ENCODE measurements around the gene HSD3B7. TPM values are rescaled to one million over a fixed set of nuclear protein-coding genes. Genes with fewer than 3 reads are reported as not detected.
"Not testable (repeated sequence)": the region's sequence is repeated elsewhere in the genome, so short reads cannot be mapped to it uniquely, and the experiment has no call there.

HSD3B7 gene
- total RNA-seq, 1 donor, result 0.73 TPM

GRCh38 chr16:31009894-31010584, 25.0 kb downstream of the HSD3B7 start:
- Histone ChIP-seq H3K9me3 (ENCODE audit: low read depth, low read length) (no peaks in the 10 kb centered on the region), H3K4me3 (ENCODE audit: low read length) (no peak overlapping the region)

GRCh38 chr16:31010585-31011325, 25.7 kb downstream of the HSD3B7 start, which contains the start of gene STX1B:
TSS of gene STX1B (minus strand) at chr16:31010638. CDS start at chr16:31010396, 242 bp downstream.
- Histone ChIP-seq H3K9me3 (ENCODE audit: low read depth, low read length) (no peaks in the 10 kb centered on the region), H3K4me3 (ENCODE audit: low read length) (no peak within 1 kb of the TSS), H3K4me1 (ENCODE audit: insufficient read depth, low read length) (peaks cover 4% of the 10 kb centered on the region), H3K27me3 (ENCODE audit: insufficient read depth, low read length) (peaks cover 13% of the 10 kb centered on the region)

More at GRCh38 chr16:31009894-31010584, 25.0 kb downstream of the HSD3B7 start:
- H3K27me3 ChIP-seq (ENCODE audit: insufficient read depth, low read length), result peaks cover 13% of the 10 kb centered on the region
- peaks cover 4% of the 10 kb centered on the region for H3K4me1 ChIP-seq (ENCODE audit: insufficient read depth, low read length)

GRCh38 chr16:31011815-31012214, 26.8 kb downstream of the HSD3B7 start:
- H3K4me1 ChIP-seq (ENCODE audit: insufficient read depth, low read length); H3K9me3 ChIP-seq (ENCODE audit: low read depth, low read length); H3K4me3 ChIP-seq (ENCODE audit: low read length): not testable (repeated sequence)
- peaks cover 13% of the 10 kb centered on the region for H3K27me3 ChIP-seq (ENCODE audit: insufficient read depth, low read length)

GRCh38 chr16:31013292-31013691, 28.3 kb downstream of the HSD3B7 start:
- peaks cover 13% of the 10 kb centered on the region for H3K27me3 ChIP-seq (ENCODE audit: insufficient read depth, low read length)
- not testable (repeated sequence) for H3K4me3 ChIP-seq (ENCODE audit: low read length); H3K4me1 ChIP-seq (ENCODE audit: insufficient read depth, low read length); H3K9me3 ChIP-seq (ENCODE audit: low read depth, low read length)

GRCh38 chr16:31016018-31016417, 31.0 kb downstream of the HSD3B7 start:
- Histone ChIP-seq H3K9me3 (ENCODE audit: low read depth, low read length) (no peaks in the 10 kb centered on the region), H3K27me3 (ENCODE audit: insufficient read depth, low read length) (peaks cover 7% of the 10 kb centered on the region), H3K4me3 (ENCODE audit: low read length) (no peak overlapping the region), H3K4me1 (ENCODE audit: insufficient read depth, low read length) (peaks cover 1% of the 10 kb centered on the region)

- not testable (repeated sequence) for H3K4me1 ChIP-seq (ENCODE audit: insufficient read depth, low read length); H3K9me3 ChIP-seq (ENCODE audit: low read depth, low read length); H3K27me3 ChIP-seq (ENCODE audit: insufficient read depth, low read length); H3K4me3 ChIP-seq (ENCODE audit: low read length)
Observed at GRCh38 chr16:31017756-31018155, 32.7 kb downstream of the HSD3B7 start.

GRCh38 chr16:31020536-31020935, 35.5 kb downstream of the HSD3B7 start:
- H3K27me3 ChIP-seq (ENCODE audit: insufficient read depth, low read length), result no peaks in the 10 kb centered on the region

GRCh38 chr16:31022544-31023251, 37.7 kb downstream of the HSD3B7 start:
- H3K27me3 ChIP-seq (ENCODE audit: insufficient read depth, low read length), result no peaks in the 10 kb centered on the region
- no peaks in the 10 kb centered on the region for H3K9me3 ChIP-seq (ENCODE audit: low read depth, low read length)
- no peak overlapping the region for H3K4me3 ChIP-seq (ENCODE audit: low read length)
- H3K4me1 ChIP-seq (ENCODE audit: insufficient read depth, low read length), result no peaks in the 10 kb centered on the region

More at GRCh38 chr16:31020536-31020935, 35.5 kb downstream of the HSD3B7 start:
- Histone ChIP-seq H3K4me3 (ENCODE audit: low read length) (no peak overlapping the region), H3K4me1 (ENCODE audit: insufficient read depth, low read length) (no peaks in the 10 kb centered on the region), H3K9me3 (ENCODE audit: low read depth, low read length) (no peaks in the 10 kb centered on the region)

- H3K4me1 ChIP-seq (ENCODE audit: insufficient read depth, low read length), result no peaks in the 10 kb centered on the region
- no peak overlapping the region for H3K4me3 ChIP-seq (ENCODE audit: low read length)
- no peaks in the 10 kb centered on the region for H3K27me3 ChIP-seq (ENCODE audit: insufficient read depth, low read length)
- no peaks in the 10 kb centered on the region for H3K9me3 ChIP-seq (ENCODE audit: low read depth, low read length)
Observed at GRCh38 chr16:31023252-31023602, 38.2 kb downstream of the HSD3B7 start.

- no peaks in the 10 kb centered on the region for H3K4me1 ChIP-seq (ENCODE audit: insufficient read depth, low read length)
- H3K4me3 ChIP-seq (ENCODE audit: low read length), result no peak overlapping the region
- H3K27me3 ChIP-seq (ENCODE audit: insufficient read depth, low read length), result no peaks in the 10 kb centered on the region
- no peaks in the 10 kb centered on the region for H3K9me3 ChIP-seq (ENCODE audit: low read depth, low read length)
Observed at GRCh38 chr16:31023627-31024226, 38.7 kb downstream of the HSD3B7 start.

GRCh38 chr16:31025339-31025738, 40.3 kb downstream of the HSD3B7 start:
- H3K4me1 ChIP-seq (ENCODE audit: insufficient read depth, low read length), result no peaks in the 10 kb centered on the region
- no peaks in the 10 kb centered on the region for H3K9me3 ChIP-seq (ENCODE audit: low read depth, low read length)
- no peaks in the 10 kb centered on the region for H3K27me3 ChIP-seq (ENCODE audit: insufficient read depth, low read length)
- no peak overlapping the region for H3K4me3 ChIP-seq (ENCODE audit: low read length)

- Histone ChIP-seq H3K27me3 (ENCODE audit: insufficient read depth, low read length) (no peaks in the 10 kb centered on the region), H3K4me3 (ENCODE audit: low read length) (no peak overlapping the region), H3K4me1 (ENCODE audit: insufficient read depth, low read length) (peaks cover 15% of the 10 kb centered on the region), H3K9me3 (ENCODE audit: low read depth, low read length) (no peaks in the 10 kb centered on the region)
Observed at GRCh38 chr16:31029272-31029671, 44.3 kb downstream of the HSD3B7 start.

GRCh38 chr16:31031276-31031675, 46.3 kb downstream of the HSD3B7 start:
- H3K4me3 ChIP-seq (ENCODE audit: low read length), result no peak overlapping the region
- no peaks in the 10 kb centered on the region for H3K27me3 ChIP-seq (ENCODE audit: insufficient read depth, low read length)
- peaks cover 34% of the 10 kb centered on the region for H3K4me1 ChIP-seq (ENCODE audit: insufficient read depth, low read length)
- no peaks in the 10 kb centered on the region for H3K9me3 ChIP-seq (ENCODE audit: low read depth, low read length)

- Histone ChIP-seq H3K4me1 (ENCODE audit: insufficient read depth, low read length) (peaks cover 42% of the 10 kb centered on the region), H3K27me3 (ENCODE audit: insufficient read depth, low read length) (no peaks in the 10 kb centered on the region), H3K9me3 (ENCODE audit: low read depth, low read length) (no peaks in the 10 kb centered on the region), H3K4me3 (ENCODE audit: low read length) (peak within 1 kb of the TSS; percentile 95)
Observed at GRCh38 chr16:31032736-31033708, 48.0 kb downstream of the HSD3B7 start, which contains the start of gene STX4. TSS of gene STX4 (plus strand) at chr16:31033558. CDS start at chr16:31033806, 248 bp downstream.
